ENCODE data around the gene CDK2AP2. TPM values are rescaled to one million over a fixed set of nuclear protein-coding genes. Genes with fewer than 3 reads are reported as not detected.
A peak's percentile ranks its signal among the peaks of the same experiment; 100 is the strongest.

CDK2AP2 gene
- total RNA-seq, 4 donors from 2014 or later, result 2.1 to 28.7 (median 6.9) TPM

- no peaks in the 10 kb centered on the region for H3K9me3 ChIP-seq
- intact Hi-C loops (cut with DNase I; ENCODE audit: low total_unique reads), result no loop called here
- no peaks in the 10 kb centered on the region for H3K27me3 ChIP-seq
- H3K27ac ChIP-seq, result no peak overlapping the region
- peak overlapping the region; percentile 35 to 51 for H3K4me3 ChIP-seq
- no peak for DNase-seq
- no peaks in the 10 kb centered on the region for H3K36me3 ChIP-seq
- peaks cover 0 to 18% of the 10 kb centered on the region in 2 donors for H3K4me1 ChIP-seq
- TF ChIP-seq CTCF (IDR thresholded peaks at IDR 0.05), result no peak
- TF ChIP-seq POLR2A (IDR thresholded peaks at IDR 0.05), result no peak
Measured at GRCh38 chr11:67503119-67504004, 4.6 kb downstream of the CDK2AP2 start.

GRCh38 chr11:67502328-67502979 lies 5.5 kb downstream of the CDK2AP2 start:
- Histone ChIP-seq H3K9me3 (no peaks in the 10 kb centered on the region), H3K27ac (no peak overlapping the region), H3K4me3 (no peak overlapping the region), H3K27me3 (no peaks in the 10 kb centered on the region), H3K4me1 (peaks cover 0 to 18% of the 10 kb centered on the region in 2 donors), H3K36me3 (no peaks in the 10 kb centered on the region)
- intact Hi-C loops (cut with DNase I; ENCODE audit: low total_unique reads), result no loop called here
- TF ChIP-seq POLR2A (IDR thresholded peaks at IDR 0.05), result no peak
- TF ChIP-seq CTCF (IDR thresholded peaks at IDR 0.05), result no peak
- DNase-seq, result no peak

DNA sequence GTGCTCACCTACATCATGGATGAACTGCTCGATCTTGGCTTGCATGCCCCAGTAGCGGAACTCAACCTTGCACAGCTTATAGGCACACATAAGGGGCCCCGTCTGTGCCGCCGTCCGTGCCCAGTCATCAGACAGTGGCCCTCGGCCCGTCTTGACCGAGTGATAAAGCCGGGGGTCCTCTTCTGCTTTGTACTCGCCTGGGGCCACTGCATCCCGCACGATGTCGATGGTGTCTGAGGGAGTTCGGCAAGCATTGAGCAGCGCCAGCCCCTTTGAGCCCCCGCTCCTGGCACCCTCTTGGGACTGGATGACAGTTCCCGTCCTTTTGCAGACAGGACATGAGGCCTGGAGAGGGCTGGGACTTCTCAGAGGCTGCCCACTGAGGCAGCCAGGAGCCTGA lies 6.1 kb downstream of the CDK2AP2 start:
- Histone ChIP-seq H3K27me3 (no peaks in the 10 kb centered on the region), H3K4me1 (peaks cover 0 to 18% of the 10 kb centered on the region in 2 donors), H3K4me3 (no peak overlapping the region), H3K27ac (no peak overlapping the region), H3K36me3 (no peaks in the 10 kb centered on the region), H3K9me3 (no peaks in the 10 kb centered on the region)
- DNase-seq, result no peak
- intact Hi-C loops (cut with DNase I; ENCODE audit: low total_unique reads), result no loop called here
- TF ChIP-seq POLR2A (IDR thresholded peaks at IDR 0.05), result no peak
- TF ChIP-seq CTCF (IDR thresholded peaks at IDR 0.05), result no peak

GRCh38 chr11:67500831-67501715 lies 6.9 kb downstream of the CDK2AP2 start:
- no peaks in the 10 kb centered on the region for H3K36me3 ChIP-seq

More at GRCh38 chr11:67500831-67501715, 6.9 kb downstream of the CDK2AP2 start:
- no peak for DNase-seq
- Histone ChIP-seq H3K27ac (no peak overlapping the region), H3K4me1 (peaks cover 0 to 16% of the 10 kb centered on the region in 2 donors), H3K9me3 (no peaks in the 10 kb centered on the region), H3K4me3 (no peak overlapping the region), H3K27me3 (no peaks in the 10 kb centered on the region)
- intact Hi-C loops (cut with DNase I; ENCODE audit: low total_unique reads), result no loop called here
- TF ChIP-seq POLR2A (IDR thresholded peaks at IDR 0.05) (no peak), CTCF (IDR thresholded peaks at IDR 0.05) (no peak)
